NT2/D1 (cell line): ENCODE results near the gene KCNK2.

ENCODE experiments used
- SUZ12 ChIP-seq: IDR thresholded peaks from 2 replicates; pipeline ENCODE4 v1.6.1; 2011; ENCODE audit not compliant: insufficient read length, insufficient read depth; ENCODE audit errors: extremely low read depth
- YY1 ChIP-seq: IDR thresholded peaks from 2 replicates; pipeline ENCODE4 v1.6.1; 2011; ENCODE audit not compliant: insufficient read length, insufficient read depth
- ZNF274 ChIP-seq: IDR thresholded peaks from 2 replicates; pipeline ENCODE4 v1.6.1; 2011; ENCODE audit warnings: mild to moderate bottlenecking, low read depth, low read length

GRCh38 chr1:215109171-215109570 lies 26.6 kb downstream of the KCNK2 start:
- TF ChIP-seq YY1: no peak
- TF ChIP-seq ZNF274: no peak
- no peak for TF ChIP-seq SUZ12
